T-helper 9 cell (primary cell): ENCODE measurements around the gene TGFBR3L.

Experiments
- DNase-seq: peaks from one replicate; pipeline ENCODE4 v3.0.0-alpha.2; 2020

Gene TGFBR3L

GRCh38 chr19:7904074-7905020, 10.3 kb upstream of the TGFBR3L start:
- peak; percentile 73 for DNase-seq

GRCh38 chr19:7905268-7905667, 9.4 kb upstream of the TGFBR3L start:
- DNase-seq = no peak

DNA sequence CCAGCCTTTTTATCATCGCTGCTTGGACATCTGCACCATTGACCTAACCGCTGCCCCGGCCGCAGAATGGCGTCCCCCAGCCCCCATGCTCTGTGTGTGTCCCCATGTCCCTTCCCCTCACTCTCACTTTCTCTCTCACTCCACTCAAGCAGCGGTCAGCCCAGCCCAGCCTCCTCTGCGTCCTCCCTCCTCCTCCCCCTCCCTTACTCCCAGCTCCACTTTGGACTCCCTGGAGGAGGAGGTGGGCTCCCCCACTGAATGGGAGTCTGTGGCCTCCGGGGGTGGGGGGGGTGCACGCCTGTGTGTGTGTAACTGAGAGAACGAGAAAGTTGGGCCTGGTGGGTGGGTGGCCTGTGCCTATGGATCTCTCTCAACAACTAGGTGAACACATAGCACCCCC, 8.8 kb upstream of the TGFBR3L start:
- DNase-seq = no peak

GRCh38 chr19:7907122-7907521, 7.5 kb upstream of the TGFBR3L start:
- no peak for DNase-seq

- no peak for DNase-seq
These were observed 7.1 kb upstream of the TGFBR3L start for GRCh38 chr19:7907544-7907943.

DNA sequence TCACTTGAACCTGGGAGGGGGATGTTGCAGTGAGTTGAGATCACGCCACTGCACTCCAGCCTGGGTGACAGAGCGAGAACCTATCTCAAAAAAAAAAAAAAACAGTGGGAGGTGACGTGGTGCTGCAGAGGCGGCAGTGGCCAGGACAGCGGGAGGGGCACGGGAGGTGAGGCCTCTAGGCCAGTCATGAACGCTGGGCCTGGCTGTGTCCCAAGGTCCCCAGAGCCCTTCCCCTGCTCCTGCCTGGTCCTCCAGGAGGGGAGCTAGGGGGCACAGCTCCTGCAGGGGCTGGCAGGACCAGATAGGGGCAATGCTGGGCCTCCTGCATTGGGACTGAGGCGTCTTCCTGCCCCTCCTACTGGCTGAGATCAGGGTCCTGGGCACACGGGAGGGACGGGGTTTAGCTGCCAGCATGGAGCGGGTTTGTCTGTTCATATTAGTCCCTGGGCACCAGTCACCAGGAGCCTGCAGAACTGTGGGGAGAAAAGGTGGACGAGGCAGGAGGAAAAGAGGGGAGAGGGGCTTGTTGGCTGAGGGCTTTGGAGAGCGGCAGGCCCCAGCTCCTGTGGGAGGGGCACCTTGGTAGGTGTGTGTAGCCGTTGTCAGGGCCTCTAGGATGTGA, 6.4 kb upstream of the TGFBR3L start:
- no peak for DNase-seq

GRCh38 chr19:7908742-7909461, 5.7 kb upstream of the TGFBR3L start:
- DNase-seq = no peak

- no peak for DNase-seq
These were observed 5.1 kb upstream of the TGFBR3L start for GRCh38 chr19:7909471-7910067.

- no peak for DNase-seq
These were observed 4.1 kb upstream of the TGFBR3L start for GRCh38 chr19:7910321-7911161.

DNA sequence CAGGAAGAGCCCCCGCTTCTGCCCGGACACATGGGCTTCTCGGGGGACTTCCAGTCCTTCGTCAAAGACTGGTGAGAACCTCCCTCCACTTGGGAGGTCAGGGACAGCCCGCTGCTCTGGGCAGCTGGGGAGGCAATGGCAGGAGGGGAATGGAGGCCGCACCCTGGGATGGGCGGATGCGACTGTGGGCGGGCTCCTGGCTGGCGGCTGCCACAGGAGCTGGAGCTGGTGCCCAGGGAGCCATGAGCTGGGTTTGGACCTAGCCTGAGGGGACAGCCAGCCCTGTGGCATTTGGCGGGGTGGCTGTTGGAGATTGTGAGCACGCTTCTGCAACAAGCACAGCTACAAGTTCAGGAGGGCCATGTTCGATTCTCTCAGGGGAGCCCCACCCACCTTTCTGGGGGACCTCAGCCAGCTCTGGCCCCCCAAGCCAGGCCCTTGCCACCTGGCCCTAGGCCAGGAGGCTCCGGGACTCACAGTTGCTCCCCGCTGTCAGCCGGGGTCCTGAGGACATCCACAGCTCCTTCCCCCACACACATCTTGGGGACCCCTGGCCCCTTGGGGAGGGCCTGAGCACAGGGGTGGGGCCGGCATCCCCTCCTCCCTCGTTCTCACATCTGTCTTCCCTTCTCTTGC, 3.0 kb upstream of the TGFBR3L start:
- no peak for DNase-seq

- no peak for DNase-seq
These were observed 2.4 kb upstream of the TGFBR3L start for GRCh38 chr19:7912144-7912696.

- no peak for DNase-seq
These were observed 1.7 kb upstream of the TGFBR3L start for GRCh38 chr19:7912697-7913564.

DNA sequence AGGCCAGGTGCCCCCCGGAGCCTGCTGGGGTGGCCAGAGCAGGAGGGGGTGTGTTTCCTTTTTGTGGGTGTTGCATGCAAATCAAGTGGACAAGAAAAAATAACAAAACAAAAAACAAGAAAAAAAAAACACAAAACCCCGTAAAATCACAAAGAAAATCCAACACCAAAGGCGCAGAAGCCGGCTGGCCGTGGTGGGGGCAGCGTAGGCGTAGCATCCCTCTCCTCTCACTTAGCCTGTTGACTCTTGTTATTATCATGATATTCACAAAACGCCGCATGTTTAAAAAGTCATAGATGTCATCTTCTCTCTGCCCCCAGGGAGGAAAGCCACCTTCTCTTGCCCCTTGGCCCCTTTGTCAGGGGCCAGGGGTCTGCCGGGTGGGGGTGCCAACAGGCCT, 978 bp upstream of the TGFBR3L start:
- no peak for DNase-seq

DNA sequence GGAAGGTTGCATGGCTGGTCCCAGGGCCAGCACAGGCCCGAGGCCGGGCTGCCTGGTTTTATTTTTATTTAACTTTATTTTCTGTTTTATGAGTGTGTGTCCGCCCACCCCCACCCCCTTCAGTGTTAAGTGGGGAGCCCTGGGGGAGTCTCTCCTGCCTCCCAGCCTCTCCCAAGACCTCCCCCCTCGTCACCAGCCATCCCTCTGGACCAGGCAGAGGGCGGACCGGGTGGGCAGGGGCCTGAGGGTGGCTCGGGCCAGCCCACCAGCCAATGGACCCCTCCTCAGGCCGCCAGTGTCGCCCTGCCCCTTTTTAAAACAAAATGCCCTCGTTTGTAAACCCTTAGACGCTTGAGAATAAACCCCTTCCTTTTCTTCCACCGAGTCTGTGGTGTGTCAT, 531 bp upstream of the TGFBR3L start:
- no peak for DNase-seq

DNA sequence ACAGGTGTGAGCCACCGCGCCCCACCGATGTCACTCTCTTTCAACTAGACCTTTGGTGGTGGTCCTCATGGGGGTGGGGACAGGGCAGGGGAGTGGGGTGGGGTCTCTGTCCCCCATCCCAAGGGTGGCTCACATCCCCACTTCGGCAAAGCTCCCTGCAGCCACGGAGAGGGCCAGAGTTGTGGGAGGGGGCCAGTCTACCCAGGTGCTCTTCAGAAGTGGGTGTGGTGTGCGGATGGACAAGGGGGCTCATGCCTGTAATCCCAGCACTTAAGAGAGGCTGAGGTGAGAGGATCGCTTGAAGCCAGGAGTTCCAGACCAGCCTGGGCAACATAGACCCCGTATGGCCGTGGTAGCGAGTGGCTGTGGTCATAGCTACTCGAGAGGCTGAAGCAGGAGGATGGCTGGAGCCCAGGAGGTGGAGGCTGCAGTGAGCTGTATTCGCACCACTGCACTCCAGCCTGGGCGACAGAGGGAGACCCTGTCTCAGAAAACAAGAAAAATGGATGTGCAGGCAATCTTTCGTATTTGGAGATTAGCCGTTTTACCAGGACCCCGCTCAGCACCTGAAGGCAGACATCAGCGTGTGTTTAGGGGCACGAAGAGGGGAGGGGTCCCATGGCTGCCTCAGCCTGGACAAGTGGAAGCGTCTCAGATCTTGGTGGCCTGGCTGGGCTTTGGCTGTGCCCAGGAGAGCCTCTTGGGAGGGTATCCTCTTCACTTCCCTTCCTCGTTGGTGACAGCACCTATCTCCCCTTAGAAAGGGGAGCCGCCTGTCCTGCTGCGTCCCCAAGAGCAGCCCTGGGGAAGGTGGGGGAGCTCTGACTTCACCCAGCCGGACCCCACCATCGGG, 846 bp downstream of the TGFBR3L start:
- no peak for DNase-seq

GRCh38 chr19:7916103-7916954, 1.7 kb downstream of the TGFBR3L start:
- peak; percentile 49 for DNase-seq

GRCh38 chr19:7916955-7917266, 2.3 kb downstream of the TGFBR3L start:
- no peak for DNase-seq

DNA sequence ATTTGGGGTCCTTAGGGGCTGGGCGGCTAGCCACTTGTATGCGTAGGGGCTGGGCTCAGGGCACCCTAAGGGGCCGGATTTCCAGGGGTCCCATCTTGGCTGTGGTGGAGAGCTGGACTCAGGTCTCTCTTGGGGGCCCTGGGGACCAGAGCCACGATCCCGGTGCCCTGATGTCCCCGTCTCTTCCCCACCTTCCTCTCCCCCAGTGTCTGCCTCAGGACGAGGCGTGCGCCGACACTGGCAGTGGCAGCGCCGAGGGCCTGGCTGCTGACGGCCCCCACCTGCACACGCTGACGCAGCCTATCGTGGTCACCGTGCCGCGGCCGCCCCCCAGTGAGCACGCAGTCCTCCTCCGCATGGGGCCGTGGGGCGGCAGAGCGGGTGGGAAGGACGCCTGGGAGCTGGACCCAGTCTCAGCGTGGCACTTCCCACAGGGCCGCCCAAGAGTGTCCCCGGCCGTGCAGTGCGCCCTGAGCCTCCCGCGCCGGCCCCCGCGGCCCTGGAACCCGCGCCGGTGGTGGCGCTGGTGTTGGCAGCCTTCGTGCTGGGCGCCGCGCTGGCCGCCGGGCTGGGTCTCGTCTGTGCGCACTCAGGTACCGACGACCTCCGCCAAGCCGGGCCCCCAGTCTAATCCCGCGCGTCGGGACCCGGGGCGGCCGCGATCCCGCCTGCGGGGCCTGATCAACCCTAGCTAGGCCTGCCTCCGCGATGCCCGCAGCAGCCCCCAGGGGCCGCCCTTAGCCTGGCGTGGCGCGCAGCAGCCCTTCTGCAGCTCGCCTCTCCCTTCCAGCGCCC, 2.8 kb downstream of the TGFBR3L start:
- peak; percentile 47 for DNase-seq
